ENCODE measurements around the gene LRBA.

Gene LRBA

GRCh38 chr4:150952167-150952845, 62.8 kb downstream of the LRBA start:
- DNase-seq (ENCODE audit: extremely low read depth, low read depth) = no peak
- no peak for TF ChIP-seq CTCF (IDR thresholded peaks at IDR 0.05; ENCODE audit: low read depth, low read length, missing control alignments)
- H3K4me3 ChIP-seq (replicated peaks; ENCODE audit: low read depth, low read length) = no peak overlapping the region

GRCh38 chr4:150950657-150951288, 64.3 kb downstream of the LRBA start:
- no peak for TF ChIP-seq CTCF (IDR thresholded peaks at IDR 0.05; ENCODE audit: low read depth, low read length, missing control alignments)
- no peak for DNase-seq (ENCODE audit: extremely low read depth, low read depth)
- H3K4me3 ChIP-seq (replicated peaks; ENCODE audit: low read depth, low read length) = no peak overlapping the region

- DNase-seq (ENCODE audit: extremely low read depth, low read depth) = no peak
- no peak for TF ChIP-seq CTCF (IDR thresholded peaks at IDR 0.05; ENCODE audit: low read depth, low read length, missing control alignments)
Measured at GRCh38 chr4:150949943-150950342, 65.1 kb downstream of the LRBA start.

GRCh38 chr4:150949342-150949741, 65.7 kb downstream of the LRBA start:
- DNase-seq (ENCODE audit: extremely low read depth, low read depth) = no peak
- H3K4me3 ChIP-seq (replicated peaks; ENCODE audit: low read depth, low read length) = no peak overlapping the region
- no peak for TF ChIP-seq CTCF (IDR thresholded peaks at IDR 0.05; ENCODE audit: low read depth, low read length, missing control alignments)

More at GRCh38 chr4:150949943-150950342, 65.1 kb downstream of the LRBA start:
- H3K4me3 ChIP-seq (replicated peaks; ENCODE audit: low read depth, low read length) = no peak overlapping the region

GRCh38 chr4:150948710-150949109, 66.4 kb downstream of the LRBA start:
- no peak for DNase-seq (ENCODE audit: extremely low read depth, low read depth)
- no peak overlapping the region for H3K4me3 ChIP-seq (replicated peaks; ENCODE audit: low read depth, low read length)
- no peak for TF ChIP-seq CTCF (IDR thresholded peaks at IDR 0.05; ENCODE audit: low read depth, low read length, missing control alignments)

GRCh38 chr4:150948074-150948473, 67.0 kb downstream of the LRBA start:
- no peak overlapping the region for H3K4me3 ChIP-seq (replicated peaks; ENCODE audit: low read depth, low read length)
- DNase-seq (ENCODE audit: extremely low read depth, low read depth) = no peak
- no peak for TF ChIP-seq CTCF (IDR thresholded peaks at IDR 0.05; ENCODE audit: low read depth, low read length, missing control alignments)
